ENCODE measurements around the gene DCN.

- TF ChIP-seq RELA (CRISPR knock-in tag; IDR thresholded peaks at IDR 0.05; ENCODE audit: borderline replicate concordance) (no peak), CREM (CRISPR knock-in tag; IDR thresholded peaks at IDR 0.05) (no peak)
These were observed 88.5 kb downstream of the DCN start for GRCh38 chr12:91094032-91094662.

Data from WTC11 (cell line).